Muscle layer of duodenum (tissue), 2 donors: ENCODE results near the gene LTF.
"Not testable (repeated sequence)": the region's sequence is repeated elsewhere in the genome, so short reads cannot be mapped to it uniquely, and the experiment has no call there.

Experiments used
- H3K27ac ChIP-seq: one replicate; pipeline ENCODE4 v1.7.0; 2013; ENCODE audit warnings: mild to moderate bottlenecking, low read length
- H3K27me3 ChIP-seq: one replicate; pipeline ENCODE4 v1.7.0; 2013; ENCODE audit warnings: low read depth, mild to moderate bottlenecking, control low read depth, low read length
- H3K36me3 ChIP-seq, 2 donors: one replicate each; pipeline ENCODE4 v1.7.0; 2013; ENCODE audit warnings: low read length in 2 of 2, control low read depth in 1 of 2, mild to moderate bottlenecking in 1 of 2; ENCODE audit not compliant: insufficient read depth in 2 of 2, control insufficient read depth in 1 of 2
- H3K4me1 ChIP-seq, 2 donors: one replicate each; pipeline ENCODE4 v1.7.0; 2013; ENCODE audit warnings: low read length in 2 of 2, mild to moderate bottlenecking in 2 of 2, control low read depth in 1 of 2, moderate library complexity in 1 of 2; ENCODE audit not compliant: insufficient read depth in 2 of 2, control insufficient read depth in 1 of 2
- H3K4me3 ChIP-seq, 2 donors: one replicate each; pipeline ENCODE4 v1.7.0; 2013; ENCODE audit warnings: low read length in 2 of 2, low read depth in 1 of 2, mild to moderate bottlenecking in 1 of 2
- H3K9me3 ChIP-seq, 2 donors: one replicate each; pipeline ENCODE4 v1.7.0; 2013; ENCODE audit warnings: low read length in 2 of 2, control low read depth in 1 of 2, mild to moderate bottlenecking in 1 of 2; ENCODE audit not compliant: control insufficient read depth in 1 of 2
- donor health status: healthy.

LTF gene

DNA sequence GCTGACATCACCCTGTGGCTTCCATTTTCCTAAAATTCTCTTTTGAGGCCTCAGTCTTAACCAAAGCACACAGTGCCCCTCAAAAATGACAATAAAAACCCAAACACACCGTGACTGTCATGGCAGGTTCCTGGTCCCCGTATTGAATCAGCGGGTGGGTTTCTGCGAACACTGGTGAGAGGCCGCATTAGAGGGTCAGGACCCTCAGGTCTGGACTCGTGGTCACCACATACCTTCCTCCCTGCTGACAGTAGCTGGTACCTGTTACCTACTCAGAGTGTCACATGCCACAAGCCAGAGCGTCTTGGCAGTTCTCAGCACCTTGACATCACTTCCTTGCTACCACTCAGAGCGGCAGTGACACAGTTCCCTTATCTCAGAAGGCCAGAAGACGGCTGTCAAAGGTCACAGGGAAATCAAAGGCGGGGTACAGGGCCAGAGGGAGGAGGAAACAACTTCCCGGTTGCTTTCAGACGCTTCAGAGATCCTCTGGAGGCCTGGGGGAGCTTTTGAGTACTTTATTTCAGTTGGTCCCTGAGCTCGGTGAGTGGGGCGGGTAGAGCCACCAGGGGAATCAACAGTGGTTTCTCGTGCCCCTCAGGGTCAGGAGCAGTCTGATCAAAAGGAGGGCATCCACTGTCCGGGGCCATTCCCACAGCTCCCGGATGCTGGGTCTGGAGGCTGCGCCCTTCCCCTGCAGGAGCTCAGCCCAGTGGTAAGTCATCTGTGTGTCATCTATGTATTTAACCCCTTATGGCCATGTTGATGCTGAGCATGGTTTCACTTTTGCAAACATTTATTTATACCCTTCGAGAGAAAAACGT lies 57.7 kb downstream of the LTF start, which contains the start of the genes CCR5AS and CCRL2:
CCR5AS (minus strand) TSS at position 279 of the 824 bp plus-strand sequence.
CCRL2 (plus strand) TSS at position 472 of the 824 bp plus-strand sequence. CDS start 821 bp downstream, outside the sequence.
- Histone ChIP-seq H3K27ac (peak within 1 kb of the TSS; percentile 90), H3K4me3 (peak within 1 kb of the TSS; percentile 19 to 61), H3K9me3 (no peaks in the 10 kb centered on the region), H3K36me3 (no peaks in the 10 kb centered on the region), H3K27me3 (no peaks in the 10 kb centered on the region), H3K4me1 (peaks cover 0 to 8% of the 10 kb centered on the region in 2 donors)

DNA sequence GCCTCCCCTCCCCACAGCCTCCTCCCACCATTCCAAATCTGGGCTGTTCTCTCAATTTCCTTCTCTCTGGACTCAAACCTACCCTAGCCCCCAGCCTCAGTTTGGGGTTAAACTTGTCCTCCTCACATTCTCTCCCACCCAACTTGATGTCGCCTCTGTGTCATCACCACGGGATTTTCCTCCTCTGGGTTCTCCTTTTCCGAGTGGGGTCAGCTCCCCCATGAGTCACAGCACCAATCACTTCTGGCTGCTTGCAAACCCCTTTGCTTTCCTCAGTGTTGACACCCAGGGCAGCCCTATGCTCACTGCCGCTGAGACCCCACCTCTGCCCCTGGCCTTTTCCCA lies 58.3 kb downstream of the LTF start:
- H3K4me1 ChIP-seq = peaks cover 0 to 8% of the 10 kb centered on the region in 2 donors
- H3K4me3 ChIP-seq = no peak overlapping the region
- H3K27me3 ChIP-seq = no peaks in the 10 kb centered on the region
- peak overlapping the region; percentile 90 for H3K27ac ChIP-seq
- no peaks in the 10 kb centered on the region for H3K36me3 ChIP-seq
- no peaks in the 10 kb centered on the region for H3K9me3 ChIP-seq

DNA sequence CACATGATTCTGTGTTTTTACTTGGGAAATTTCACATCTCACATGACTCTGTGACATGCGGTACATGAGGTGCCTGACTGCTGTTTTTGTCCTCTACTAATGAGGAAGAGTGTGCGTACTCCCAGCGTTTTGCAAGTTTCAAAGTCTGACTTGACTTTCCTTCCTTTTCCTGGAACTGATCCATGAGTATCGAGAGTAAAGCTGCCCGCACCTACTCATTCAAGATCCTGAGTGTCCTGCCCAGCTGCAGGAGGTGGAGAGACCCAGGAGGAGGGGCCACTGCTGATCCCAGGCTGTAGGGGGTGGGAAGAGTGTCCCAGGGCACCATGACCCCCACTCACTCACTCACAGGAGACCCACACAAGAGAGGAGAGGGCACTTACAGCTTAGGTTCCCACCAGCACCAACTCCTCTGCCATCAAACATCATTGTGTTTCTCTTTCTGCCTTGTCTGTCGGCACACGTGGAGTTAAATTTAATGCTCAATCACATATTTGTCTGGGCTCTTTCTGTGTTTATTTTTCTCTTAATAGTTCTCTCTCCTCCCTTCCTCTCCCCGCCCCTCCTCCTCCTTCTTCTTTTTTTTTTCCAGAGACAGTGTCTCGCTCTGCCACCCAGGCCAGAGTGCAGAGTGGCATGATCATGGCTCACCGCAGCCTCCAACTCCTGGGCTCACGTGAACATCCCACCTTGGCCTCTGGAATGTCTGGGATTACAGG lies 59.2 kb downstream of the LTF start:
- Histone ChIP-seq H3K27me3 (no peaks in the 10 kb centered on the region), H3K4me3 (no peak overlapping the region)

DNA sequence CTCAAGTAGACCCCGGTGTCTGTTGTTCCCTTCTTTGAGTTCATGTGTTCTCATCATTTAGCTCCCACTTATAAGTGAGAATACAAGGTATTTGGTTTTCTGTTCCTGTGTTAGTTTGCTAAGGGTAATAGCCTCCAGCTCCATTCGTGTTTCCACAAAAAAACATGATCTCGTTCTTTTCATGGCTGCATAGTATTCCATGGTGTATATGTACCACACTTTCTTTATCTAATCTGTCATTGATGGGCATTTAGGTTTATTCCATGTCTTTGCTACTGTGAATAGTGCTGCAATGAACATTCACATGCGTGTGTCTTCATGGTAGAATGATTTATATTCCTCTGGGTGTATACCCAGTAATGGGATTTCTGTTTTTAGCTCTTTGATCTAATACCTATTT lies 61.8 kb downstream of the LTF start:
- H3K27ac ChIP-seq, H3K9me3 ChIP-seq, H3K27me3 ChIP-seq, H3K4me3 ChIP-seq, H3K36me3 ChIP-seq, H3K4me1 ChIP-seq: not testable (repeated sequence)

More for the DNA sequence above, 59.2 kb downstream of the LTF start:
- peaks cover 0 to 8% of the 10 kb centered on the region in 2 donors for H3K4me1 ChIP-seq
- peak overlapping the region; percentile 90 for H3K27ac ChIP-seq
- H3K9me3 ChIP-seq = no peaks in the 10 kb centered on the region
- H3K36me3 ChIP-seq = no peaks in the 10 kb centered on the region

DNA sequence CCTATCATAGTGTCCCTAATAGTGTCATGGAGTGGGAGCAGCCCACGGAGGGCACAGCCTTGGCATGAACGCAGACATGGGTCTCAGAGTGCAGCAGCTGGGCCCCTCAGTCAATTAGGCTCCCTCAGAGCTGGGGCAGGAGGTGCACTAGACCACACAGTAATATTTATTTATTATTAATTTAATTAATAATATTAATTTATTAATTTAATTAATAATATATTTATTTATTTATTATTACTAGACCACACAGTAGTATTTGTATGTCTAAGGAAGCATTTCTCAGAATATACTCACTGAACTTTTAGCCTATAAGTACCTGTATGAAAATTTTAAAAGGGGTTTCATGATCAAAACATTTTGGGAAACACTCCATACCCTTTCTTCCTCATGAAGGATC lies 63.1 kb downstream of the LTF start:
- Histone ChIP-seq H3K27ac (no peak overlapping the region), H3K9me3 (no peaks in the 10 kb centered on the region), H3K4me1 (peaks cover 0 to 4% of the 10 kb centered on the region in 2 donors), H3K36me3 (no peaks in the 10 kb centered on the region), H3K4me3 (no peak overlapping the region), H3K27me3 (no peaks in the 10 kb centered on the region)

DNA sequence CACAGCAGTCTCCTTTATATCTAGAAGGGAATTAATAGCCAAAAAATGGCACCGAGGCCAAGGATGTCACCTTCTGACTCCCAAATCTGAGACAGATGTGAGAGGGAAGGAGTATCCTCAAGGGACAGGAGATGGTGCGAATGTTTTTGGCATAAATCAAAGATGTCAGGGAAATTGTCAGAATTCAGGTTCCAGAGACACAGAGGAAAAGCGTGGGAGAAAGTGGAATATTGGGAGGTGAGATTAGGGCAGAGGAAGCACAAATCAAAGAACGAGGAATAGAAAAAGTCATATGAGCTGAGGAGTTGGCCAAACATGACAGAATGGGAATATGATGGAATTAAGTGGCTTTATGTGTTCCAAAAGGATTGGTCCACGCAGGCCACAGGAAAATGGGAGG lies 63.9 kb downstream of the LTF start:
- Histone ChIP-seq H3K4me1 (no peaks in the 10 kb centered on the region), H3K36me3 (no peaks in the 10 kb centered on the region), H3K9me3 (no peaks in the 10 kb centered on the region), H3K4me3 (no peak overlapping the region), H3K27me3 (no peaks in the 10 kb centered on the region), H3K27ac (no peak overlapping the region)

DNA sequence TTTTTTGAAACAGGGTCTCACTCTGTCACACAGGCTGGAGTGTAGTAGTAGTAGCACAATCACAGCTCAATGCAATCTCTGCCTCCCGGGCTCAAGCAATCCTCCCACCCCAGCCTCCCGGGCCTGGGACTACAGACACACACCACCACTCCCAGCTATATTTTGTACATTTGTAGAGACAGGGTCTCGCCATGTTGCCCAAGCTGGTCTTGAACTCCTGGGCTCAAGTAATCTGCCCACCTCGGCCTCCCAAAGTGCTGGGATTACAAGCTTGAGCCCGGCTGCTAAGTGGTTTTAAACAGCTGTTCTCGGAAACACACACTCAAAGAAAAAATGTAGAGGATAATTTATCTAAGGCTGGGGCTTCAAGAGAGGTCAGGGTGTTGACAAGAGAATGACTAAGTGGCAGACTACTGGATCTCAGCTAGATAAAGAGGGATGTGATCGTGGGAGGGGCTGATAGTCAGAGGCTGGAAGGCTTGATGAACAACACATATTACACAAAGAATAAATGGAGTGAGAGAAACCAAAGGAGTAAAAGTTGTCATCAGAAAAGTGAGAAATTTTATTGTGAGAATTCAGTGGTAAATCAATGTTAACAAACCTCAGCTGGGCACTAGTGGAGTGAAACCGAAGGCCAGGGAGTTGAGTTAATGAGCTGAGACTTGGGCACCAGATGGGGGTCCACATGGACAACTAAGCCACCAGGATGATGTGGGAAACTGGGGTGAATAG lies 64.5 kb downstream of the LTF start:
- Histone ChIP-seq H3K27ac (no peak overlapping the region), H3K27me3 (no peaks in the 10 kb centered on the region), H3K9me3 (no peaks in the 10 kb centered on the region), H3K4me1 (no peaks in the 10 kb centered on the region), H3K4me3 (no peak overlapping the region), H3K36me3 (no peaks in the 10 kb centered on the region)

DNA sequence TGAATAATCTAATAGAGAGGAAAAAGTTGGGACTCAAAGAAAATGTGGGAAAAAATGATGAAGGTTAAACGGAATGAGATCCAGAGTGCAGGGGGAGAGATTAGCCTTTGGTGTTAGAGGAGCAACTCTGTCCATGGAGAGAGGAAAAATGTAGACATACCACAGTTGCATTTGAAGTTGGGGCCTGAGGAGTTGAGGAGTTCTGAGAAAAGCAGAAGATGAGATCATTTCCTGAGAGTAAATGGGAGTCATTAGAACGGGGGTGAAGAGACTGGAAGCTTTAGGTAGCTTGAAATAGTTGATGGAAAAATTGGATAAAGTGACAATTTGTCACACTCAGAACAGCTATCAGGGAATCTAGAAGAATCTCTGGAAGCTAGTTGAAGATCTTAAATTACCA lies 65.1 kb downstream of the LTF start:
- Histone ChIP-seq H3K27me3 (no peaks in the 10 kb centered on the region), H3K4me1 (no peaks in the 10 kb centered on the region), H3K27ac (no peak overlapping the region), H3K36me3 (no peaks in the 10 kb centered on the region), H3K4me3 (no peak overlapping the region), H3K9me3 (no peaks in the 10 kb centered on the region)

DNA sequence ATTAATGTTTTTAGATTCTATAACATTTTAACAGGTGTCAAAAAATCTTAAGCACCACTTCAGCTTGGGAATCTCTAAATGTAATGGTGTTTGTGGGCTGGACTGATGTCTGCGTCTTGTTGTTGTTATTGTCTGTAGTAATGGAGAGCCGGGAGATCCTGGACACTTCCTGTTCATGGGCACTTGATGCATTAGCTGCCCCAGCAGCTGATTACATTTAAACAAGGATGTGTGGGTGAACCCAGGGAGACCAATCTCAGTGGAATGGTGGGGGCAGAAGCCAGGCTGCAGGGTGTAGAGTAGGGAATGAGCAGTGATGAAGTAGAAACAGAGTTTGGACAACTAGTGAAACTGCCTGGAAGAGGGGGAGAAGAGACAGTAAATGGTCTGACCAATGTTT lies 65.6 kb downstream of the LTF start:
- Histone ChIP-seq H3K36me3 (no peaks in the 10 kb centered on the region), H3K27me3 (no peaks in the 10 kb centered on the region), H3K4me3 (no peak overlapping the region), H3K4me1 (no peaks in the 10 kb centered on the region), H3K27ac (no peak overlapping the region), H3K9me3 (no peaks in the 10 kb centered on the region)

DNA sequence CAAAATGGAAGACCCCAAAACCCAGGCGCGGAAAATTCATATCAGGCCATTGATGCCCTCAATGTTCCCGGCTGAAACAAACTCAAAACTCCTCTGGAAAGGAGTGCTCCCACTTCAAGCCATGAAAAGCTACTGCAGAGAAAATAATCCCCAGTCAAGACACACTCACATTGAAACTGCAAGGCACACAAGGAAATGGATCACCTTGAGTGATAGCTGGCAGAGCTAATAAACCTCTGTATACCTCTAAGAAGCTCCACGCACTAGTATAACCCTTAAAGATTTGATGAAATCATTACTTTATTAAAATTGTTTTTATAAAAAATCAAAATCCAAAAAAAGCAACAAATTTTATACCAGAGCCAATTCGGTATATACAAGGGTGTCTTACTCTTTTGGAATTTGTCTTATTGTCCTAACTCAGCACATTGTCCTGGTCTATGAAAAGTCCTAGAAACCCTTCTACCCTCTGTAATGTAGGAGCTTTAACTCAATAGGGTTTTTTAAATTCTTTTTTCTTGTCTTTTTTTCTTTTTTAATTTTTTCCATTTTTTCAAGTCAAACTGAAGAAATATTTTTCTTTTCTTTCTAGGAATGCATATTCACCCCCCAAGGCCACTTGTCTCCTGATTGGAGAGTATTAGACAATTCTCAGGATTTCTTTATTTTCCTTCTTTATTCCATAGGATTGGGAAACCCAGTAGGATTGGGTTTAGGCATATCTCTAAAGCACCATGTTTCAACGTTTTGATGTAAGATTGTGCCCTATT lies 66.3 kb downstream of the LTF start:
- no peak overlapping the region for H3K27ac ChIP-seq
- H3K36me3 ChIP-seq = no peaks in the 10 kb centered on the region
- no peak overlapping the region for H3K4me3 ChIP-seq
- no peaks in the 10 kb centered on the region for H3K9me3 ChIP-seq
- H3K4me1 ChIP-seq = no peaks in the 10 kb centered on the region
- no peaks in the 10 kb centered on the region for H3K27me3 ChIP-seq

DNA sequence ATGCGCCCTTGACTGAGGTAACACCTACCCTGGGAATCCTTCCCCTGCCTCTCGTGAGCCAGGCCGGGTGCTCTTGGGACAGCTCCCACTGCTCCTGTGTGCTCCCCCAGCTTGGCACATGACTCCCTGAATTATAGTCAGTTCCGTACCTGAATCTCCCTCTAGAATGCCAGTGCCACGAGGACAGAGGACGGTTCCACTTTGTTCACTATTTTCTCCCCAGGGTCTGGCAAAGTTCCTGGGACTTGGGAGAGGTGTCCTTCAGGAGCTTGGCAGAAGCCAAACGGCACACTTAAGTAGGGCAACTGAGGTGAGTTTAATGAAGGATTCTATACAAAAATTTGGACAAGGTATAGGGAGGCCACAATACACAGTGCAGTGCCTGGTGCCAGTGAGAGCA lies 67.6 kb downstream of the LTF start:
- no peaks in the 10 kb centered on the region for H3K4me1 ChIP-seq
- H3K27ac ChIP-seq = no peak overlapping the region
- H3K27me3 ChIP-seq = no peaks in the 10 kb centered on the region
- H3K36me3 ChIP-seq = no peaks in the 10 kb centered on the region
- H3K4me3 ChIP-seq = no peak overlapping the region
- no peaks in the 10 kb centered on the region for H3K9me3 ChIP-seq
